ENCODE data around the gene MAP1S. TPM values are rescaled to one million over a fixed set of nuclear protein-coding genes. Genes with fewer than 3 reads are reported as not detected.
"Not testable (repeated sequence)": the region's sequence is repeated elsewhere in the genome, so short reads cannot be mapped to it uniquely, and the experiment has no call there.

Gene MAP1S
- total and polyA plus RNA-seq, 5 donors from 2014 or later, result 14.0 to 47.6 (median 22.5) TPM

DNA sequence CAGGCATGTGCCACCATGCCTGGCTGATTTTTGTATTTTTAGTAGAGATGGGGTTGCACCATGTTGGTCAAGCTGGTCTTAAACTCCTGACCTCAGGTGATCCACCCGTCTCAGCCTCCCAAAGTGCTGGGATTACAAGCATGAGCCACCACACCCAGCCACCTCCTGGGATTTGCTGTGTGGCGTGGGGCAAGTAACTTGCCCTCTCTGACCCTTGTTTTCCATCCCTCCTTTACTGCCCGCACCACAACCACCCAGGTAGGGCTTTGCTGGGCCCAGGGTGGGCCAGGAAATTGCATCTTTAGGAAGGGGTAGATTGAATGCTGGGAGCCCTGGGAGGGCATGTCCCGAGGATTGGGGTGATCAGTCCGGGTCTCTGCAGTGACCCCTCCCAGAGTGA is 64.4 kb downstream of the MAP1S start:
- not testable (repeated sequence) for ATAC-seq (ENCODE audit: low read depth in 2 of 2); H3K9me3 Mint-ChIP-seq; H3K4me3 ChIP-seq (ENCODE audit: low read depth, low read length); H3K27me3 Mint-ChIP-seq; DNase-seq; H3K4me1 ChIP-seq (ENCODE audit: control insufficient read depth, insufficient read depth, low read length, poor library complexity, severe bottlenecking); H3K27ac ChIP-seq (ENCODE audit: insufficient read depth, low read length, poor library complexity, severe bottlenecking); H3K4me3 Mint-ChIP-seq; H3K9me3 ChIP-seq (ENCODE audit: control insufficient read depth in 2 of 2, low read length in 2 of 2); H3K27me3 ChIP-seq (ENCODE audit: control insufficient read depth, insufficient read depth, low read length)
- H3K27ac Mint-ChIP-seq, result peak overlapping the region in 1 of 3 donors; percentile 69
- H3K36me3 Mint-ChIP-seq, result peaks cover 16% of the 10 kb centered on the region
- H3K36me3 ChIP-seq (ENCODE audit: control insufficient read depth, insufficient read depth, low read length), result peaks cover 30% of the 10 kb centered on the region
- H3K4me1 Mint-ChIP-seq, result peaks cover 0 to 11% (median 6%) of the 10 kb centered on the region in 4 donors

Other genes with a start within 250 kb of the MAP1S start
- 4.6 TPM for gene SLC27A1, start 249.0 kb upstream of the MAP1S start, total RNA-seq
- 1 to 10 TPM; 3.9 to 5.2 (median 4.1) TPM for gene SLC27A1, start 249.0 kb upstream of the MAP1S start, polyA plus RNA-seq
- 49.9 TPM for gene PGLS, start 207.8 kb upstream of the MAP1S start, total RNA-seq
- gene PGLS, start 207.8 kb upstream of the MAP1S start, polyA plus RNA-seq, result 10 to 100 TPM; 60.5 to 76.0 (median 63.8) TPM
- 40.6 TPM for gene COLGALT1, start 163.8 kb upstream of the MAP1S start, total RNA-seq
- gene COLGALT1, start 163.8 kb upstream of the MAP1S start, polyA plus RNA-seq, result 10 to 100 TPM; 17.1 to 18.9 (median 17.8) TPM
- gene UNC13A, start 31.1 kb upstream of the MAP1S start, total RNA-seq, result not detected
- gene UNC13A, start 31.1 kb upstream of the MAP1S start, polyA plus RNA-seq, result not detected
- 71.9 TPM for gene FCHO1, start 32.0 kb downstream of the MAP1S start, total RNA-seq
- 10 to 100 TPM in 3 of 4 donors, 1 to 10 TPM in 1; 8.3 to 16.6 (median 13.7) TPM for gene FCHO1, start 32.0 kb downstream of the MAP1S start, polyA plus RNA-seq
- gene B3GNT3, start 75.7 kb downstream of the MAP1S start, total RNA-seq, result 0.47 TPM
- gene B3GNT3, start 75.7 kb downstream of the MAP1S start, polyA plus RNA-seq, result under 1 TPM in 1 of 4 donors, not detected in 3; 0.27 TPM
- gene INSL3, start 102.0 kb downstream of the MAP1S start, total RNA-seq, result 5.5 TPM
- 1 to 10 TPM; 1.5 to 5.4 (median 2.2) TPM for gene INSL3, start 102.0 kb downstream of the MAP1S start, polyA plus RNA-seq
- 198 TPM for gene JAK3, start 128.5 kb downstream of the MAP1S start, total RNA-seq
- 100 to 1,000 TPM in 1 of 4 donors, 10 to 100 TPM in 3; 80.8 to 103 (median 88.4) TPM for gene JAK3, start 128.5 kb downstream of the MAP1S start, polyA plus RNA-seq
- gene RPL18A, start 140.4 kb downstream of the MAP1S start, total RNA-seq, result 2,143 TPM
- 1,000 to 10,000 TPM; 3,036 to 4,374 (median 3,670) TPM for gene RPL18A, start 140.4 kb downstream of the MAP1S start, polyA plus RNA-seq
- gene SLC5A5, start 152.5 kb downstream of the MAP1S start, total RNA-seq, result 1.0 TPM
- gene SLC5A5, start 152.5 kb downstream of the MAP1S start, polyA plus RNA-seq, result 1 to 10 TPM in 3 of 4 donors, under 1 TPM in 1; 0.76 to 1.8 (median 1.3) TPM
- gene CCDC124, start 213.5 kb downstream of the MAP1S start, total RNA-seq, result 32.2 TPM
- gene CCDC124, start 213.5 kb downstream of the MAP1S start, polyA plus RNA-seq, result 10 to 100 TPM; 29.6 to 42.7 (median 33.5) TPM
- gene KCNN1, start 247.6 kb downstream of the MAP1S start, total RNA-seq, result not detected
- gene KCNN1, start 247.6 kb downstream of the MAP1S start, polyA plus RNA-seq, result not detected

Data from CD4-positive, CD25-positive, alpha-beta regulatory T cell (primary cell).